Measurements from ENCODE around the gene DCP2.

DNA sequence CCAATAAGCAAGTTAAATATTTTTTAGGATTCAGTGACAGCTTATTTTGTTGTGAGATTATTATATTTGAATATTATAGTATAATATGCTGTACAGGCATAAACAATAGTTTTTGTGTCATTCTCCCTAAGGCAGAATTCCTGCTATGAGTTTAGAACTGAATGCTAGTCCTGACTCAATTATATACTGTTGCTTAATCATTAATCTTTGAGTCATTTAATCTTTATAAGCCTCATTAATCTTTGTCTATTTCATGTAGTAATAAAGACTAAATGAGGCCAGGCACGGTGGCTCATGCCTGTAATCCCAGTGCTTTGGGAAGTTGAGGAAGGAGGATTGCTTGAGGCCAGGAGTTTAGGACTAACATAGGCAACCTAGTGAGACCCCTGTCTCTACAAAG is 3.6 kb upstream of the DCP2 start:
- TF ChIP-seq, protein P1, sequence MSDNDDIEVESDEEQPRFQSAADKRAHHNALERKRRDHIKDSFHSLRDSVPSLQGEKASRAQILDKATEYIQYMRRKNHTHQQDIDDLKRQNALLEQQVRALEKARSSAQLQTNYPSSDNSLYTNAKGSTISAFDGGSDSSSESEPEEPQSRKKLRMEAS (IDR thresholded peaks at IDR 0.05) = no peak
- TF ChIP-seq CEBPB (IDR thresholded peaks at IDR 0.05) = no peak
- TF ChIP-seq NFIC (IDR thresholded peaks at IDR 0.05) = no peak
- no peak for TF ChIP-seq TEAD4 (IDR thresholded peaks at IDR 0.05)
- TF ChIP-seq RAD21 (IDR thresholded peaks at IDR 0.05; ENCODE audit: low read depth) = no peak
- no peak for TF ChIP-seq CREB1 (IDR thresholded peaks at IDR 0.05; ENCODE audit: low read depth)
- no peak for TF ChIP-seq YY1 (IDR thresholded peaks at IDR 0.05; ENCODE audit: low read depth)
- no peak for TF ChIP-seq TAF1 (IDR thresholded peaks at IDR 0.05; ENCODE audit: low read depth)
- TF ChIP-seq, protein P2, sequence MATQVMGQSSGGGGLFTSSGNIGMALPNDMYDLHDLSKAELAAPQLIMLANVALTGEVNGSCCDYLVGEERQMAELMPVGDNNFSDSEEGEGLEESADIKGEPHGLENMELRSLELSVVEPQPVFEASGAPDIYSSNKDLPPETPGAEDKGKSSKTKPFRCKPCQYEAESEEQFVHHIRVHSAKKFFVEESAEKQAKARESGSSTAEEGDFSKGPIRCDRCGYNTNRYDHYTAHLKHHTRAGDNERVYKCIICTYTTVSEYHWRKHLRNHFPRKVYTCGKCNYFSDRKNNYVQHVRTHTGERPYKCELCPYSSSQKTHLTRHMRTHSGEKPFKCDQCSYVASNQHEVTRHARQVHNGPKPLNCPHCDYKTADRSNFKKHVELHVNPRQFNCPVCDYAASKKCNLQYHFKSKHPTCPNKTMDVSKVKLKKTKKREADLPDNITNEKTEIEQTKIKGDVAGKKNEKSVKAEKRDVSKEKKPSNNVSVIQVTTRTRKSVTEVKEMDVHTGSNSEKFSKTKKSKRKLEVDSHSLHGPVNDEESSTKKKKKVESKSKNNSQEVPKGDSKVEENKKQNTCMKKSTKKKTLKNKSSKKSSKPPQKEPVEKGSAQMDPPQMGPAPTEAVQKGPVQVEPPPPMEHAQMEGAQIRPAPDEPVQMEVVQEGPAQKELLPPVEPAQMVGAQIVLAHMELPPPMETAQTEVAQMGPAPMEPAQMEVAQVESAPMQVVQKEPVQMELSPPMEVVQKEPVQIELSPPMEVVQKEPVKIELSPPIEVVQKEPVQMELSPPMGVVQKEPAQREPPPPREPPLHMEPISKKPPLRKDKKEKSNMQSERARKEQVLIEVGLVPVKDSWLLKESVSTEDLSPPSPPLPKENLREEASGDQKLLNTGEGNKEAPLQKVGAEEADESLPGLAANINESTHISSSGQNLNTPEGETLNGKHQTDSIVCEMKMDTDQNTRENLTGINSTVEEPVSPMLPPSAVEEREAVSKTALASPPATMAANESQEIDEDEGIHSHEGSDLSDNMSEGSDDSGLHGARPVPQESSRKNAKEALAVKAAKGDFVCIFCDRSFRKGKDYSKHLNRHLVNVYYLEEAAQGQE (IDR thresholded peaks at IDR 0.05; ENCODE audit: low read depth) = no peak

All from Ishikawa (cell line).